ENCODE results near the gene FOXO1. TPM values are rescaled to one million over a fixed set of nuclear protein-coding genes. Genes with fewer than 3 reads are reported as not detected.
A peak's percentile ranks its signal among the peaks of the same experiment; 100 is the strongest.

FOXO1 gene
- total and polyA plus RNA-seq, 5 donors from 2014 or later = 45.5 to 119 (median 82.2) TPM

- no peak for ATAC-seq (ENCODE audit: low read depth in 2 of 2)
- no peaks in the 10 kb centered on the region for H3K9me3 ChIP-seq (ENCODE audit: control insufficient read depth in 2 of 2, low read length in 2 of 2)
- H3K27ac ChIP-seq (ENCODE audit: insufficient read depth, low read length, poor library complexity, severe bottlenecking) = no peak overlapping the region
- H3K36me3 ChIP-seq (ENCODE audit: control insufficient read depth, insufficient read depth, low read length) = no peaks in the 10 kb centered on the region
- H3K27ac Mint-ChIP-seq = peak overlapping the region; percentile 22 to 90 (median 45)
- H3K4me3 ChIP-seq (ENCODE audit: low read depth, low read length) = peak overlapping the region; percentile 42
- H3K4me3 Mint-ChIP-seq = peak overlapping the region; percentile 8 to 75 (median 58)
- H3K9me3 Mint-ChIP-seq = peaks cover 0 to 2% (median 0%) of the 10 kb centered on the region in 7 donors
- no peak for DNase-seq
- H3K27me3 Mint-ChIP-seq = no peaks in the 10 kb centered on the region
- peaks cover 90% of the 10 kb centered on the region for H3K4me1 ChIP-seq (ENCODE audit: control insufficient read depth, insufficient read depth, low read length, poor library complexity, severe bottlenecking)
- peaks cover 50 to 96% (median 81%) of the 10 kb centered on the region in 4 donors for H3K4me1 Mint-ChIP-seq
- H3K27me3 ChIP-seq (ENCODE audit: control insufficient read depth, insufficient read depth, low read length) = no peaks in the 10 kb centered on the region
- H3K36me3 Mint-ChIP-seq = peaks cover 16% of the 10 kb centered on the region
Measured at GRCh38 chr13:40632915-40633314, 33.5 kb downstream of the FOXO1 start.

- H3K4me3 ChIP-seq (ENCODE audit: low read depth, low read length) = peak overlapping the region; percentile 82
- DNase-seq = peak in 2 of 3 donors; percentile 48 to 69
- peak overlapping the region; percentile 65 for H3K27ac ChIP-seq (ENCODE audit: insufficient read depth, low read length, poor library complexity, severe bottlenecking)
- peaks cover 4% of the 10 kb centered on the region for H3K36me3 ChIP-seq (ENCODE audit: control insufficient read depth, insufficient read depth, low read length)
- peaks cover 88% of the 10 kb centered on the region for H3K4me1 ChIP-seq (ENCODE audit: control insufficient read depth, insufficient read depth, low read length, poor library complexity, severe bottlenecking)
- H3K4me1 Mint-ChIP-seq = peaks cover 52 to 96% (median 82%) of the 10 kb centered on the region in 4 donors
- no peaks in the 10 kb centered on the region for H3K27me3 Mint-ChIP-seq
- H3K9me3 ChIP-seq (ENCODE audit: control insufficient read depth in 2 of 2, low read length in 2 of 2) = no peaks in the 10 kb centered on the region
- H3K27me3 ChIP-seq (ENCODE audit: control insufficient read depth, insufficient read depth, low read length) = no peaks in the 10 kb centered on the region
- H3K27ac Mint-ChIP-seq = peak overlapping the region; percentile 63 to 90 (median 85)
- peak; percentile 41 to 47 for ATAC-seq (ENCODE audit: low read depth in 2 of 2)
- peaks cover 0 to 2% (median 0%) of the 10 kb centered on the region in 7 donors for H3K9me3 Mint-ChIP-seq
- H3K36me3 Mint-ChIP-seq = peaks cover 25% of the 10 kb centered on the region
- H3K4me3 Mint-ChIP-seq = peak overlapping the region; percentile 69 to 85 (median 77)
Measured at GRCh38 chr13:40631605-40632004, 34.8 kb downstream of the FOXO1 start.

- H3K4me3 ChIP-seq (ENCODE audit: low read depth, low read length) = peak overlapping the region; percentile 56
- peaks cover 4% of the 10 kb centered on the region for H3K36me3 ChIP-seq (ENCODE audit: control insufficient read depth, insufficient read depth, low read length)
- peak overlapping the region; percentile 65 for H3K27ac ChIP-seq (ENCODE audit: insufficient read depth, low read length, poor library complexity, severe bottlenecking)
- Mint-ChIP-seq H3K36me3 (peaks cover 27% of the 10 kb centered on the region), H3K4me1 (peaks cover 57 to 96% (median 83%) of the 10 kb centered on the region in 4 donors), H3K27ac (peak overlapping the region; percentile 77 to 91 (median 90)), H3K27me3 (no peaks in the 10 kb centered on the region), H3K4me3 (peak overlapping the region; percentile 57 to 75 (median 63)), H3K9me3 (peaks cover 0 to 2% (median 0%) of the 10 kb centered on the region in 7 donors)
- no peaks in the 10 kb centered on the region for H3K9me3 ChIP-seq (ENCODE audit: control insufficient read depth in 2 of 2, low read length in 2 of 2)
- DNase-seq (peak in 1 of 3 donors; percentile 54), ATAC-seq (ENCODE audit: low read depth in 2 of 2) (no peak)
- H3K4me1 ChIP-seq (ENCODE audit: control insufficient read depth, insufficient read depth, low read length, poor library complexity, severe bottlenecking) = peaks cover 88% of the 10 kb centered on the region
- H3K27me3 ChIP-seq (ENCODE audit: control insufficient read depth, insufficient read depth, low read length) = no peaks in the 10 kb centered on the region
Measured at GRCh38 chr13:40629678-40630384, 36.6 kb downstream of the FOXO1 start.

GRCh38 chr13:40626977-40627376, 39.5 kb downstream of the FOXO1 start:
- Mint-ChIP-seq H3K4me3 (peak overlapping the region; percentile 55 to 70 (median 64)), H3K36me3 (peaks cover 27% of the 10 kb centered on the region), H3K27ac (peak overlapping the region; percentile 45 to 90 (median 52)), H3K4me1 (peaks cover 63 to 95% (median 84%) of the 10 kb centered on the region in 4 donors), H3K27me3 (no peaks in the 10 kb centered on the region), H3K9me3 (no peaks in the 10 kb centered on the region)
- Histone ChIP-seq H3K36me3 (ENCODE audit: control insufficient read depth, insufficient read depth, low read length) (peaks cover 4% of the 10 kb centered on the region), H3K27ac (ENCODE audit: insufficient read depth, low read length, poor library complexity, severe bottlenecking) (peak overlapping the region; percentile 16), H3K4me3 (ENCODE audit: low read depth, low read length) (peak overlapping the region; percentile 45), H3K9me3 (ENCODE audit: control insufficient read depth in 2 of 2, low read length in 2 of 2) (no peaks in the 10 kb centered on the region), H3K27me3 (ENCODE audit: control insufficient read depth, insufficient read depth, low read length) (no peaks in the 10 kb centered on the region), H3K4me1 (ENCODE audit: control insufficient read depth, insufficient read depth, low read length, poor library complexity, severe bottlenecking) (peaks cover 94% of the 10 kb centered on the region)
- ATAC-seq (ENCODE audit: low read depth in 2 of 2) (no peak), DNase-seq (no peak)

GRCh38 chr13:40626561-40626960, 39.9 kb downstream of the FOXO1 start:
- H3K36me3 Mint-ChIP-seq = peaks cover 25% of the 10 kb centered on the region
- Histone ChIP-seq H3K4me1 (ENCODE audit: control insufficient read depth, insufficient read depth, low read length, poor library complexity, severe bottlenecking) (peaks cover 90% of the 10 kb centered on the region), H3K4me3 (ENCODE audit: low read depth, low read length) (peak overlapping the region; percentile 45), H3K27ac (ENCODE audit: insufficient read depth, low read length, poor library complexity, severe bottlenecking) (peak overlapping the region; percentile 16), H3K27me3 (ENCODE audit: control insufficient read depth, insufficient read depth, low read length) (no peaks in the 10 kb centered on the region), H3K9me3 (ENCODE audit: control insufficient read depth in 2 of 2, low read length in 2 of 2) (no peaks in the 10 kb centered on the region), H3K36me3 (ENCODE audit: control insufficient read depth, insufficient read depth, low read length) (peaks cover 4% of the 10 kb centered on the region)
- ATAC-seq (ENCODE audit: low read depth in 2 of 2) (no peak), DNase-seq (no peak)
- peak overlapping the region; percentile 32 to 90 (median 48) for H3K27ac Mint-ChIP-seq
- H3K9me3 Mint-ChIP-seq = no peaks in the 10 kb centered on the region
- H3K27me3 Mint-ChIP-seq = no peaks in the 10 kb centered on the region
- peak overlapping the region; percentile 55 to 84 (median 64) for H3K4me3 Mint-ChIP-seq
- H3K4me1 Mint-ChIP-seq = peaks cover 61 to 95% (median 81%) of the 10 kb centered on the region in 4 donors

- peaks cover 23% of the 10 kb centered on the region for H3K36me3 Mint-ChIP-seq
- H3K4me1 Mint-ChIP-seq = peaks cover 60 to 94% (median 79%) of the 10 kb centered on the region in 4 donors
- peaks cover 90% of the 10 kb centered on the region for H3K4me1 ChIP-seq (ENCODE audit: control insufficient read depth, insufficient read depth, low read length, poor library complexity, severe bottlenecking)
Measured at GRCh38 chr13:40624986-40625385, 41.5 kb downstream of the FOXO1 start.

GRCh38 chr13:40624383-40624782, 42.1 kb downstream of the FOXO1 start:
- peaks cover 60 to 94% (median 79%) of the 10 kb centered on the region in 4 donors for H3K4me1 Mint-ChIP-seq
- peaks cover 90% of the 10 kb centered on the region for H3K4me1 ChIP-seq (ENCODE audit: control insufficient read depth, insufficient read depth, low read length, poor library complexity, severe bottlenecking)
- DNase-seq = peak in 2 of 3 donors; percentile 25 to 46
- no peaks in the 10 kb centered on the region for H3K27me3 Mint-ChIP-seq
- H3K27me3 ChIP-seq (ENCODE audit: control insufficient read depth, insufficient read depth, low read length) = no peaks in the 10 kb centered on the region
- peak overlapping the region; percentile 48 for H3K27ac ChIP-seq (ENCODE audit: insufficient read depth, low read length, poor library complexity, severe bottlenecking)
- H3K36me3 ChIP-seq (ENCODE audit: control insufficient read depth, insufficient read depth, low read length) = peaks cover 7% of the 10 kb centered on the region
- peak overlapping the region; percentile 63 for H3K4me3 ChIP-seq (ENCODE audit: low read depth, low read length)
- no peaks in the 10 kb centered on the region for H3K9me3 ChIP-seq (ENCODE audit: control insufficient read depth in 2 of 2, low read length in 2 of 2)
- H3K9me3 Mint-ChIP-seq = no peaks in the 10 kb centered on the region
- H3K4me3 Mint-ChIP-seq = peak overlapping the region; percentile 48 to 75 (median 69)
- H3K27ac Mint-ChIP-seq = peak overlapping the region in 2 of 3 donors; percentile 16 to 47
- peaks cover 23% of the 10 kb centered on the region for H3K36me3 Mint-ChIP-seq
- ATAC-seq (ENCODE audit: low read depth in 2 of 2) = peak; percentile 52 to 53

More at GRCh38 chr13:40624986-40625385, 41.5 kb downstream of the FOXO1 start:
- ATAC-seq (ENCODE audit: low read depth in 2 of 2) (no peak), DNase-seq (no peak)
- peak overlapping the region; percentile 48 for H3K27ac ChIP-seq (ENCODE audit: insufficient read depth, low read length, poor library complexity, severe bottlenecking)
- Mint-ChIP-seq H3K4me3 (peak overlapping the region; percentile 21 to 75 (median 61)), H3K27ac (peak overlapping the region in 1 of 3 donors; percentile 61), H3K27me3 (no peaks in the 10 kb centered on the region), H3K9me3 (no peaks in the 10 kb centered on the region)
- H3K27me3 ChIP-seq (ENCODE audit: control insufficient read depth, insufficient read depth, low read length) = no peaks in the 10 kb centered on the region
- no peaks in the 10 kb centered on the region for H3K9me3 ChIP-seq (ENCODE audit: control insufficient read depth in 2 of 2, low read length in 2 of 2)
- peak overlapping the region; percentile 63 for H3K4me3 ChIP-seq (ENCODE audit: low read depth, low read length)
- peaks cover 7% of the 10 kb centered on the region for H3K36me3 ChIP-seq (ENCODE audit: control insufficient read depth, insufficient read depth, low read length)

All from CD4-positive, CD25-positive, alpha-beta regulatory T cell (primary cell).